ENCODE measurements around the gene ACSL4. TPM values are rescaled to one million over a fixed set of nuclear protein-coding genes. Genes with fewer than 3 reads are reported as not detected.
"Not testable (repeated sequence)": the region's sequence is repeated elsewhere in the genome, so short reads cannot be mapped to it uniquely, and the experiment has no call there.

Gene ACSL4
- total RNA-seq, 1 experiment from 2014 or later = 85.8 TPM

DNA sequence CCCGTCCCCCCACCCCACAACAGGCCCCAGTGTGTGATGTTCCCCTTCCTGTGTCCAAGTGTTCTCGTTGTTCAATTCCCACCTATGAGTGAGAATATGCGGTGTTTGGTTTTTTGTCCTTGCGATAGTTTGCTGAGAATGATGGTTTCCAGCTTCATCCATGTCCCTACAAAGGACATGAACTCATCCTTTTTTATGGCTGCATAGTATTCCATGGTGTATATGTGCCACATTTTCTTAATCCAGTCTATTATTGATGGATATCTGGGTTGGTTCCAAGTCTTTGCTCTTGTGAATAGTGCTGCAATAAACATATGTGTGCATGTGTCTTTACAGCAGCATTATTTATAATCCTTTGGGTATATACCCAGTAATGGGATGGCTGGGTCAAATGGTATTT lies 75.7 kb downstream of the ACSL4 start:
- not testable (repeated sequence) for H3K9ac ChIP-seq (ENCODE audit: low read length); H3K79me2 ChIP-seq (ENCODE audit: low read length); H3K4me3 ChIP-seq (ENCODE audit: low read length); H3K27me3 ChIP-seq (ENCODE audit: low read length); H3K9me2 ChIP-seq (replicated peaks; ENCODE audit: insufficient read depth, low read length); H3K4me1 ChIP-seq (ENCODE audit: low read length); H4K20me1 ChIP-seq (ENCODE audit: insufficient read depth, low read depth, low read length); H3K4me2 ChIP-seq (ENCODE audit: low read depth, low read length, poor library complexity, severe bottlenecking); H3K27ac ChIP-seq (ENCODE audit: low read length); H2AFZ ChIP-seq (ENCODE audit: low read length); DNase-seq; H3K9me3 ChIP-seq (ENCODE audit: low read length)
- H3K36me3 ChIP-seq (ENCODE audit: insufficient read depth, low read length) = peaks cover 28% of the 10 kb centered on the region; the same call in 1 of the 2 replicates

DNA sequence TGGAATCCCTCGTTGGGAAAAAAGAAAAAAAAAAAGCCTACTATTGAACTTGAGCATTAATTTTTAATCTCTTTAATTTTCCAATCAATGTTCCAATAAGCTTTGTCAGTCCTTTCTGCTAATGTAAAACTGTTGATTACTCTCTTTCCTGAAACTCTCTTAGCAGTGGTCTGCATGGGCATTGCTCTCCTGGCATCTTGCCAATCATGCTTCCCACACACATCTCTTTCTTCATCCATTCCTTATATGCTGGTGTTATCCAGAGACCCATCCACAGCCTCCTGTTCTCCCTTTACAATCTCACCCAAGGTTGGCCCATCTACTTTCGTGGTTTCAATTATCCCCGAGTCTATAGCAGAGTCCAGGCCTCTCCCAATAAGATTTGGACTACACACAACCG lies 76.3 kb downstream of the ACSL4 start:
- Histone ChIP-seq H3K79me2 (ENCODE audit: low read length) (peaks cover 6% of the 10 kb centered on the region), H3K9ac (ENCODE audit: low read length) (no peak overlapping the region), H3K9me3 (ENCODE audit: low read length) (no peaks in the 10 kb centered on the region), H3K27ac (ENCODE audit: low read length) (no peak overlapping the region), H3K4me2 (ENCODE audit: low read depth, low read length, poor library complexity, severe bottlenecking) (no peak overlapping the region), H3K4me3 (ENCODE audit: low read length) (no peak overlapping the region), H2AFZ (ENCODE audit: low read length) (no peak overlapping the region), H3K9me2 (replicated peaks; ENCODE audit: insufficient read depth, low read length) (no peaks in the 10 kb centered on the region), H3K4me1 (ENCODE audit: low read length) (no peaks in the 10 kb centered on the region), H3K27me3 (ENCODE audit: low read length) (no peaks in the 10 kb centered on the region), H4K20me1 (ENCODE audit: insufficient read depth, low read depth, low read length) (no peaks in the 10 kb centered on the region), H3K36me3 (ENCODE audit: insufficient read depth, low read length) (peaks cover 28% of the 10 kb centered on the region)
- DNase-seq = no peak

DNA sequence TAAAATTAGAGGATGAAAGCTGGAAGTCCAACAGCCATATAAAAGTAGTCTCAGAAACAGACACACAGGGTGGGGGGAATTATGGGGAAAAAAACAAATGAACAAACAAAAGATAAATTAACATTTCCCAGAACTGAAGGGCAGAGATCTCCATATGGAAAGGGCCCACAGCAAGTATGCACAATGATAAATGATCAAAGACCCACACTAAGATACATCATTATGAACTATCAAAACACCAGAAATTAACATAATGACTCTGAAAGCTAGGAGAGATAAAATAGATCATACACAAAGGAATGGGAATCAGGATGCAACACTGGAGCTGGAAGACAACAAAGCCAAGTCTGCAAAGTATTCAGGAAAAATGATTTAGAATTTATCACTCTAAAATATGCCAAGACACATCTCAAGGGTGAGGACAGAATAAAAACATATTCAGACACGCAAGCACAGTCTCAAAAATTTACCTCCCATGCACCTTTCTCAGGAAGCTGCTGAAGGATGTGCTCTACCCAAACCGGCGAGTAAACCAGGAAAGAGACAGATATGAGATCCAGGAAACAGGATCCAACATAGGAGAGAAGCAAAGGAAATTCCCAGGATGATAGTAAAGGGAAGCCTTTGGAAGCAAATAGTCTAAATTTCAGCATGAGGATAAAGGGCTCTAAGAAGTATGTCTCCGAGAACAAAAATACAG lies 77.4 kb downstream of the ACSL4 start:
- no peak overlapping the region for H3K4me3 ChIP-seq (ENCODE audit: low read length)
- peaks cover 13% of the 10 kb centered on the region for H3K79me2 ChIP-seq (ENCODE audit: low read length)

DNA sequence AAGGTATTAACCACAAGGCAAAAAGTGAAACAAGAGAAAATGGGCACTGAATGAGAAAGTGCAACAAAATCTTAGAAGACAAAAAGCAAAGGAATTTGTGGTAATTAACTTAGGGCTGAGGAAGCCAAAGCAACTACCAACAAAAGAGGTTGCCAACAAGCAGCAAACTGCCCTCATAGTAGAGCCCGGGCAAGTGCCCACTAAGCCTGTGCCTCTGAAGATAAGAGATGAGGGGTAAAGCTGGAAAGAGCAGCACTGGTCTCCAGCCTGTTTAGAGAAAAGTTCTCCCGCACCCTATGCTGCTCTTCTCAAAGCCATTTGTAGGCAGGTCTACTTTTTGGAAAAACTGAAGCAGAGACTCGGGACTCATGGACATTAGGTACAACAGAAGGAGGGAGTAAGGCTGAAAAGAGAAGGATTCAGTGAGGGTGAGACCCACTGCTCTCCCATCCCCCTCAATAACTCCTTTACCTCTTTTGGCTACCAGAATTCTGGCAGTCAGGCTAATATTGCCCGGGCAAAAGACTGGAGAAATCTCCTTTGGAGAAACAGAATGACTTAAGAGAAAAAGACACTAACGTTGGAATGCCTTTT lies 78.4 kb downstream of the ACSL4 start:
- peaks cover 13% of the 10 kb centered on the region for H3K79me2 ChIP-seq (ENCODE audit: low read length)
- no peaks in the 10 kb centered on the region for H4K20me1 ChIP-seq (ENCODE audit: insufficient read depth, low read depth, low read length)
- no peaks in the 10 kb centered on the region for H3K27me3 ChIP-seq (ENCODE audit: low read length)
- H3K4me2 ChIP-seq (ENCODE audit: low read depth, low read length, poor library complexity, severe bottlenecking) = no peak overlapping the region
- H3K36me3 ChIP-seq (ENCODE audit: insufficient read depth, low read length) = peaks cover 17% of the 10 kb centered on the region
- no peaks in the 10 kb centered on the region for H3K4me1 ChIP-seq (ENCODE audit: low read length)
- no peaks in the 10 kb centered on the region for H3K9me3 ChIP-seq (ENCODE audit: low read length)
- no peaks in the 10 kb centered on the region for H3K9me2 ChIP-seq (replicated peaks; ENCODE audit: insufficient read depth, low read length)
- no peak for DNase-seq
- H2AFZ ChIP-seq (ENCODE audit: low read length) = no peak overlapping the region
- no peak overlapping the region for H3K4me3 ChIP-seq (ENCODE audit: low read length)
- no peak overlapping the region for H3K27ac ChIP-seq (ENCODE audit: low read length)
- no peak overlapping the region for H3K9ac ChIP-seq (ENCODE audit: low read length)

More for the DNA sequence above, 77.4 kb downstream of the ACSL4 start:
- no peaks in the 10 kb centered on the region for H3K9me3 ChIP-seq (ENCODE audit: low read length)
- H3K9me2 ChIP-seq (replicated peaks; ENCODE audit: insufficient read depth, low read length) = no peaks in the 10 kb centered on the region
- H3K27me3 ChIP-seq (ENCODE audit: low read length) = no peaks in the 10 kb centered on the region
- no peak for DNase-seq
- H4K20me1 ChIP-seq (ENCODE audit: insufficient read depth, low read depth, low read length) = no peaks in the 10 kb centered on the region
- no peak overlapping the region for H3K27ac ChIP-seq (ENCODE audit: low read length)
- no peak overlapping the region for H3K9ac ChIP-seq (ENCODE audit: low read length)
- H3K4me1 ChIP-seq (ENCODE audit: low read length) = no peaks in the 10 kb centered on the region
- H2AFZ ChIP-seq (ENCODE audit: low read length) = no peak overlapping the region
- H3K36me3 ChIP-seq (ENCODE audit: insufficient read depth, low read length) = peaks cover 25% of the 10 kb centered on the region
- H3K4me2 ChIP-seq (ENCODE audit: low read depth, low read length, poor library complexity, severe bottlenecking) = no peak overlapping the region

DNA sequence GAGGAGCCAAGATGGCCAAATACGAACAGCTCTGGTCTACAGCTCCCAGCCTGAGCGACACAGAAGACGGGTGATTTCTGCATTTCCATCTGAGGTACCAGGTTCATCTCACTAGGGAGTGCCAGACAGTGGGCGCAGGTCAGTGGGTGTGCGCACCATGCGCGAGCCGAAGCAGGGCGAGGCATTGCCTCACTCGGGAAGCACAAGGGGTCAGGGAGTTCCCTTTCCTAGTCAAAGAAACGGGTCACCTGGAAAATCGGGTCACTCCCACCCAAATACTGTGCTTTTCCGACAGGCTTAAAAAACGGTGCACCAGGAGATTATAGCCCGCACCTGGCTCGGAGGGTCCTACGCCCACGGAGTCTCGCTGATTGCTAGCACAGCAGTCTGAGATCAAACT lies 88.4 kb downstream of the ACSL4 start:
- not testable (repeated sequence) for H3K27me3 ChIP-seq (ENCODE audit: low read length); H3K4me2 ChIP-seq (ENCODE audit: low read depth, low read length, poor library complexity, severe bottlenecking); H3K4me3 ChIP-seq (ENCODE audit: low read length); H3K4me1 ChIP-seq (ENCODE audit: low read length); H3K9me2 ChIP-seq (replicated peaks; ENCODE audit: insufficient read depth, low read length); DNase-seq; H3K9ac ChIP-seq (ENCODE audit: low read length); H3K79me2 ChIP-seq (ENCODE audit: low read length); H3K27ac ChIP-seq (ENCODE audit: low read length); H3K9me3 ChIP-seq (ENCODE audit: low read length); H4K20me1 ChIP-seq (ENCODE audit: insufficient read depth, low read depth, low read length); H3K36me3 ChIP-seq (ENCODE audit: insufficient read depth, low read length); H2AFZ ChIP-seq (ENCODE audit: low read length)

DNA sequence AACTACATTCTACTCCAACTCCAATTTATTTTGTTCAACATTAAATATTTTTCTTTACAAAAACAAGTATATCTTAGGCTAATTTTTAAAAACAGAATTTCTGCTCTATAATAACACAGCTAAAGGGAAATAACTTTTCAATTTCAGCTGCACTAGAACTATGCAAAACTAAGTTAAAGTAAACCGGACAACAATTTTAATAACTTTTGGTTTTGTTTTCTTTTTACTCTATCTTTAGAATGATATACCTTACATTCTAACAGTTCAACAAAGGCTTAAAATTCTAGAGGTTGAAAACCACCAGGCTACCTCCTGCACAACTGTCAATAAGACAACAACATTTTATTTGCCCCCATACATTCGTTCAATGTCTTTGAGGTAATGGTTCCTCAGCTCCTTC lies 89.4 kb downstream of the ACSL4 start:
- DNase-seq = no peak
- no peaks in the 10 kb centered on the region for H3K9me2 ChIP-seq (replicated peaks; ENCODE audit: insufficient read depth, low read length)
- H3K4me1 ChIP-seq (ENCODE audit: low read length) = peaks cover 9% of the 10 kb centered on the region; the same call in 1 of the 2 replicates
- no peak overlapping the region for H3K27ac ChIP-seq (ENCODE audit: low read length)
- H3K4me2 ChIP-seq (ENCODE audit: low read depth, low read length, poor library complexity, severe bottlenecking) = no peak overlapping the region
- no peak overlapping the region for H3K4me3 ChIP-seq (ENCODE audit: low read length)
- no peaks in the 10 kb centered on the region for H3K27me3 ChIP-seq (ENCODE audit: low read length)
- no peaks in the 10 kb centered on the region for H3K79me2 ChIP-seq (ENCODE audit: low read length)
- H3K36me3 ChIP-seq (ENCODE audit: insufficient read depth, low read length) = no peaks in the 10 kb centered on the region
- H2AFZ ChIP-seq (ENCODE audit: low read length) = no peak overlapping the region
- no peak overlapping the region for H3K9ac ChIP-seq (ENCODE audit: low read length)
- H4K20me1 ChIP-seq (ENCODE audit: insufficient read depth, low read depth, low read length) = no peaks in the 10 kb centered on the region
- no peaks in the 10 kb centered on the region for H3K9me3 ChIP-seq (ENCODE audit: low read length)

DNA sequence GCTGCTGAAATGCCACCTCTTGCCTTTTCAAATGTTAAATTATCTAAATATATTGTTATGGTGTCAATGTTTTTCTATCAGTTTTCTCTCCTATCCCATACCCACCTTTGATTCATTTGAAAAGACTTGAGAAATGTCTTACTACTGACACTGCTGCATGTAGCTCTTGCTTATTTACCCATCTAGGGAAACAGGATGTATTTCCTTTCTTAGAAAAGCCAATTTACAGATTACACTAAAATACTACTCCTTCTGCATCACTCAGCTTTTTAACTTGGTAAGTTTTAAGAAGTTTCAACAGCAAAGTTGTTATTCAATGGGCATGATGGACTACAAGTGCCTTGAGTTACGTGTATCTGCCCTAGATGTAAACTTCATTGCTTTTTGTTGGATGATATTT lies 94.9 kb downstream of the ACSL4 start:
- H3K9me3 ChIP-seq (ENCODE audit: low read length) = no peaks in the 10 kb centered on the region
- no peak for DNase-seq

DNA sequence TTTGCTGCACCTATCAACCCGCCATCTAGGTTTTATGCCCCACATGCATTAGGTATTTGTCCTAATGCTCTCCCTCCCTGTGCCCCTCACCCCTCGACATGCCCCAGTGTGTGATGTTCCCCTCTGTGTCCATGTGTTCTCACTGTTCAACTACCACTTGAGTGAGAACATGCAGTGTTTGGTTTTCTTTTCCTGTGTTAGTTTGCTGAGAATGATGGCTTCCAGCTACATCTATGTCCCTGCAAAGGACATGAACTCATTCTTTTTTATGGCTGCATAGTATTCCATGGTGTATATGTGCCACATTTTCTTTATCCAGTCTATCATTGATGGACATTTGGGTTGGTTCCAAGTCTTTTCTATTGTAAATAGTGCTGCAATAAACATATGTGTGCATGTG lies 95.6 kb downstream of the ACSL4 start:
- not testable (repeated sequence) for H3K79me2 ChIP-seq (ENCODE audit: low read length); H3K9me2 ChIP-seq (replicated peaks; ENCODE audit: insufficient read depth, low read length); H3K9ac ChIP-seq (ENCODE audit: low read length); H4K20me1 ChIP-seq (ENCODE audit: insufficient read depth, low read depth, low read length); H3K9me3 ChIP-seq (ENCODE audit: low read length); H3K27me3 ChIP-seq (ENCODE audit: low read length); H3K27ac ChIP-seq (ENCODE audit: low read length); H3K4me2 ChIP-seq (ENCODE audit: low read depth, low read length, poor library complexity, severe bottlenecking); H3K36me3 ChIP-seq (ENCODE audit: insufficient read depth, low read length); H3K4me1 ChIP-seq (ENCODE audit: low read length); DNase-seq; H3K4me3 ChIP-seq (ENCODE audit: low read length); H2AFZ ChIP-seq (ENCODE audit: low read length)

More for the DNA sequence above, 94.9 kb downstream of the ACSL4 start:
- Histone ChIP-seq H3K27me3 (ENCODE audit: low read length) (no peaks in the 10 kb centered on the region), H3K4me3 (ENCODE audit: low read length) (no peak overlapping the region), H3K9ac (ENCODE audit: low read length) (no peak overlapping the region), H4K20me1 (ENCODE audit: insufficient read depth, low read depth, low read length) (no peaks in the 10 kb centered on the region), H3K4me1 (ENCODE audit: low read length) (peaks cover under 1% of the 10 kb centered on the region; the same call in 1 of the 2 replicates), H3K79me2 (ENCODE audit: low read length) (no peaks in the 10 kb centered on the region), H3K9me2 (replicated peaks; ENCODE audit: insufficient read depth, low read length) (no peaks in the 10 kb centered on the region), H3K4me2 (ENCODE audit: low read depth, low read length, poor library complexity, severe bottlenecking) (no peak overlapping the region), H3K36me3 (ENCODE audit: insufficient read depth, low read length) (no peaks in the 10 kb centered on the region), H3K27ac (ENCODE audit: low read length) (no peak overlapping the region), H2AFZ (ENCODE audit: low read length) (no peak overlapping the region)
